ENCODE results near the gene MC1R. TPM values are rescaled to one million over a fixed set of nuclear protein-coding genes. Genes with fewer than 3 reads are reported as not detected.

Gene MC1R
- total and polyA plus RNA-seq, 2 donors from 2014 or later = 2.1 to 13.5 TPM

GRCh38 chr16:89910717-89911354, 7.8 kb upstream of the MC1R start:
- no peak for TF ChIP-seq CTCF (IDR thresholded peaks at IDR 0.05; ENCODE audit: borderline replicate concordance, extremely low read depth, insufficient read depth)
- Histone ChIP-seq H3K9ac (ENCODE audit: low read length in 3 of 3) (no peak overlapping the region), H3K27ac (ENCODE audit: low read depth in 2 of 2, low read length in 2 of 2) (no peak overlapping the region), H3K4me3 (ENCODE audit: low read length in 3 of 3) (no peak overlapping the region), H3K27me3 (ENCODE audit: control insufficient read depth, insufficient read depth, low read length) (no peaks in the 10 kb centered on the region), H3K9me3 (ENCODE audit: control insufficient read depth in 2 of 3, insufficient read depth in 1 of 3, low read length in 3 of 3) (no peaks in the 10 kb centered on the region), H3K4me1 (ENCODE audit: control insufficient read depth in 2 of 3, insufficient read depth in 2 of 3, low read depth in 1 of 3, low read length in 3 of 3) (no peaks in the 10 kb centered on the region), H3K36me3 (ENCODE audit: control insufficient read depth in 2 of 3, insufficient read depth in 3 of 3, low read length in 3 of 3) (peaks cover 8 to 23% (median 10%) of the 10 kb centered on the region in 3 donors)
- intact Hi-C loops (cut with DNase I) = no loop called here
- FAIRE-seq = no peak
- DNase-seq = no peak

- FAIRE-seq (no peak), DNase-seq (no peak)
- H3K27me3 ChIP-seq (ENCODE audit: control insufficient read depth, insufficient read depth, low read length) = no peaks in the 10 kb centered on the region
- intact Hi-C loops (cut with DNase I) = no loop called here
- no peaks in the 10 kb centered on the region for H3K4me1 ChIP-seq (ENCODE audit: control insufficient read depth in 2 of 3, insufficient read depth in 2 of 3, low read depth in 1 of 3, low read length in 3 of 3)
- no peak overlapping the region for H3K9ac ChIP-seq (ENCODE audit: low read length in 3 of 3)
- H3K27ac ChIP-seq (ENCODE audit: low read depth in 2 of 2, low read length in 2 of 2) = no peak overlapping the region
- no peaks in the 10 kb centered on the region for H3K9me3 ChIP-seq (ENCODE audit: control insufficient read depth in 2 of 3, insufficient read depth in 1 of 3, low read length in 3 of 3)
- H3K36me3 ChIP-seq (ENCODE audit: control insufficient read depth in 2 of 3, insufficient read depth in 3 of 3, low read length in 3 of 3) = peaks cover 6 to 21% (median 10%) of the 10 kb centered on the region in 3 donors
- no peak for TF ChIP-seq CTCF (IDR thresholded peaks at IDR 0.05; ENCODE audit: borderline replicate concordance, extremely low read depth, insufficient read depth)
- no peak overlapping the region for H3K4me3 ChIP-seq (ENCODE audit: low read length in 3 of 3)
These were observed 7.3 kb upstream of the MC1R start for GRCh38 chr16:89911375-89911774.

DNA sequence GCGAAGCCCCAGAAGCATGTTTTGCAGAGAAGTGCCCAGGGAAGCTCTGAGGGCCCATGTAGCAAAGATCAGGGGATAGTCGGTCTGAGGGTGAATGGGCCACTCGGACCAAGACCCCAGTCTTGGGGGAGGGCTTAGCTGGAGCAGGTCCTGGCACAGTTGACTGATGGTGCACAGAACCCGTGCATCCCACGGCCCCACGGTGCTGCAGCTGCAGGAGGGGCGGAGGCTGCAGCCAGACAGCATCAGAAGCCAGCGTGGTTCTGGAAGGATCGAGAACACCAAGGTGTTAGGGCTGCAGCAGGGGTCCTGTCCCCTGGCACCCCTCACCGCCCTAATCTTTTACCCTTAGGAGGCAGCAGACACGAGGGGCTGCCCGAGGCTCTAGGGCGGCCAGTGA, 6.5 kb upstream of the MC1R start:
- DNase-seq (no peak), FAIRE-seq (no peak)

More for the DNA sequence above, 6.5 kb upstream of the MC1R start:
- H3K4me3 ChIP-seq (ENCODE audit: low read length in 3 of 3) = no peak overlapping the region
- TF ChIP-seq CTCF (IDR thresholded peaks at IDR 0.05; ENCODE audit: borderline replicate concordance, extremely low read depth, insufficient read depth) = no peak
- no peaks in the 10 kb centered on the region for H3K9me3 ChIP-seq (ENCODE audit: control insufficient read depth in 2 of 3, insufficient read depth in 1 of 3, low read length in 3 of 3)
- H3K27ac ChIP-seq (ENCODE audit: low read depth in 2 of 2, low read length in 2 of 2) = no peak overlapping the region
- H3K9ac ChIP-seq (ENCODE audit: low read length in 3 of 3) = no peak overlapping the region
- intact Hi-C loops (cut with DNase I) = no loop called here
- H3K4me1 ChIP-seq (ENCODE audit: control insufficient read depth in 2 of 3, insufficient read depth in 2 of 3, low read depth in 1 of 3, low read length in 3 of 3) = no peaks in the 10 kb centered on the region
- no peaks in the 10 kb centered on the region for H3K27me3 ChIP-seq (ENCODE audit: control insufficient read depth, insufficient read depth, low read length)
- H3K36me3 ChIP-seq (ENCODE audit: control insufficient read depth in 2 of 3, insufficient read depth in 3 of 3, low read length in 3 of 3) = peaks cover 0 to 14% (median 4%) of the 10 kb centered on the region in 3 donors
